NCI-H1436 treated with DMSO at 0.1 percent for 48 hours (cell line): ENCODE measurements around the gene ANKRD13D.

Experiments
- DNase-seq: peaks from one replicate; lab custom pipeline; 2025; lab: John Stamatoyannopoulos, UW

Gene ANKRD13D

DNA sequence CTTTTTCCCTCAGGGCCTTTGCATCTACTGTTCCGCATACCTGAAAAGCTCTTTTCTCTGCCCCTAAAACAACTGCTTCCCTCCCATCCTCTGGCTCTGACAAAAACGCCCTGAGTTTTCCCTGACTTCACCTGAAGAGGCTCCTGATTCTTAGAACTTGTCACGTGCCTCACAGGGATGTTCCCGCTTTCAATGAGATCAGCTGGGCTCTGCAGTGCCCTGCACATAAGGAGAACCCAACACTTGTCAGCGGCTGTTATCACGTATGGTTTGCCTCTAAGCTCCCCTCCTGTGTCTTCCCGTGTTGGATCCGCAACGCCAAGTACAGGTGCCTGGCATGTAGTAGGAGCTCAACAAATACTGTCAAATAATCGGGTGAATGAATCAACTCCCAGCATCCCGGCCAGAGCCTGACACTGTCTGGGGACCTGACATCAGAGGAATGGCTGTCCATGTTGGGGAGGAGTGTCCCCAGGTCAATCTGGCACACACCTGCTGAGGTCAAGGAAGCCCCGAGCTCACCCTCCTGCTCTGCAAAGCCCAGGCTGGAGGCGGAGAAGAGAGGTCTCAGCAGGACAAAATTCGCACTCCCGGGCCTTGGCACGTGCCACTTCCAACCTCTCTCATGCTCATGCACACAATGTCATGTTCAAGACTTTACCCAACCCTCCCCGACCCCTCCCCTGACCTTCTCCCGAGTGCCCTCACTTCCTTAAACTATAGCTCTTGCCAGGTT lies 27.0 kb upstream of the ANKRD13D start:
- no peak for DNase-seq

DNA sequence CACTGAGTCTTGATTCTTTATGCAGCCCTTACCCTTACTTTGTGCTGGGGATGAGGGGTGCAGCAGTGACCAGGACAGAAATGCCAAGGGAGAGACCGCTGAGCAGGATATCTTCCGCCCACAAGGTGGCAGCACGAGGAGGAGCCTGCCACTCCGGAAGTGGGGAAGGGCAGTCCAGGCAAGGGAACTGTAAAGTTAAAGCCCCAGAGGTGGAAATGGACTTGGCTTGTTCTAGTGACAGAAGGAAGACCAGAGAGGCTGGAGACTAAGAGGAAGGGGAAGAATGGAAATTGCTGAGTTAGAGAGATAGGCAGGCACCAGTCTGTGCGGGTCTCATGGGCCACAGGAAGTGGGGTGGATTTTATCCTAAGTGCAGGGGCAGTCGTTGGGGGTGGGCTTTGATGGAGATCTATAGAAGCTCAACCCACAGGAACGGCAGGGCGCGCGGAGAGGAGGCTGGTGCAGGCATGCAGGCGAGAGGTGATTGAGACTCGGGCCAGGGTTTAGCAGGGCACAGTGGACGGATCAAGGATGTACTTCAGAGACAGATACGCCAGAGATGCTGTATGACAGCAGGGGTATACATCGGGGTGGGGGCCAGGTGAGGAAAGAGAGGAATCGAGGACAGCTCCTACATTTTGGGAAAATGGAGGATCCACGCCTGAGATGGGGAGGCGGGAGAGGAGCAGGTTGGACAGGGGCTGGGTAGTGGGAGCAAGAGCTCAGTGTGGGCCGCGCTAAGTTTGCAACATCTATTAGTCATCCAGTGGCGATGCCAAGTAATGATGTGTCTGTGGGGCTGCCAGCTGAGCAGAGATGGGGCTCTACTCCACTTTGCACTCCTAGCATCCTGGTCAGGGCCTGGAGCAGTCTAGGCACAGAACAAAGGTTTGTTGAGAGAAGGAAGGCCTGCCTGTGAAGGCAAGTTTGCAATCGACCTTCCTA lies 26.1 kb upstream of the ANKRD13D start:
- no peak for DNase-seq

DNA sequence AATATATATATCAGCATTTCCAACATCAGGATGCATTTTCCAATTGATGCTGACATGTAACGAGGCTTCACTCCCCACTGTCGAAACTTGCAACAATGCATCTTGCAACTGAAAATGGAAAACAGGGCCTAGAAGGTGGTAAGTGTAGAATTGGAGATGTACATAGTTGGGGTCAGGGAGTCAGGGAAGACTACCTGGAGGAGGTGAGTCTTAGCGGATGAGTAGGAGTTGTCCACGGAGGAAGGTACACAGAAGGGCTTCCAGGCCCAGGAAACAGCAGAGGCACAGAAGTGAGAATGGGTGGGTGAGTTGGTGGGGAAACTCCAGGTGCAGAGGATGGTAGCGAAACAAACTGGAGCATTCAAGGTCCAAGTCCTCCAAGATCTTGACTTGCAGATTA lies 24.8 kb upstream of the ANKRD13D start:
- no peak for DNase-seq

DNA sequence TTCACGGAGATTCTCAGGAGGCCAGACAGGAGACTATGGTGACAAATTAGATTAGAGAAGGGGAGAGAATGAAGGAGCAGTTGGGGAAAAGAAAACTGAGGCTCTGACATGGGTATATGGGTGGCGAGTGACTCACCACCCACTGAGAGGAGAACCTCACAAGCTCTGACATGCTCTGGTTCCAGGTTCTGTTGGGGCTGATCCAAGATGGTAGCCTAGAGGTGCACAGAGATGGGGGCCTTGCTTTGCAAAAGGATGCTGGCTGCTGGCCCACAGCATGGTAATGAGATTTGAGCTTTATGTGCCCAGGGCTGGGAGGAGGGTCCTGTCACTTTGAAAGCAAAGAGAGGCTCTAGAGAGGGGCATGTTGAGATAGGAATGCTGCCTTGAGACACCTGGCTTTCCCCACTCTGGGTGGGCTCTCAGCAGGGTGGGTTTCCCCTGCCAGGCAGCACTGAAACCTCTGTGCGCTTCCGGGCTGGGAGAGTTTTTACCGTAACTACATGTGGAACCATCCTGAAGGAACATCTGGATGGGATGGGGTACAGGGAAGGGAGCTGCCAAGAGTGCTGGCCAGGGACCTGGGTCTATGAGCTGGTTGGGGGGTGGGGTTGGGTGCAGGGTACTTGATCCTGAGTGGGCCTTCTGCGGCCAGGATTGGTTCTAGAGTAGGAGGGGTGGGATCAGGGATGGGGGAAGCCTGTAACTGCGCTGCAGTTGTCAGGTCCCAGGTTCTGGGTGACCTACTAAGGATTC lies 24.0 kb upstream of the ANKRD13D start:
- no peak for DNase-seq

DNA sequence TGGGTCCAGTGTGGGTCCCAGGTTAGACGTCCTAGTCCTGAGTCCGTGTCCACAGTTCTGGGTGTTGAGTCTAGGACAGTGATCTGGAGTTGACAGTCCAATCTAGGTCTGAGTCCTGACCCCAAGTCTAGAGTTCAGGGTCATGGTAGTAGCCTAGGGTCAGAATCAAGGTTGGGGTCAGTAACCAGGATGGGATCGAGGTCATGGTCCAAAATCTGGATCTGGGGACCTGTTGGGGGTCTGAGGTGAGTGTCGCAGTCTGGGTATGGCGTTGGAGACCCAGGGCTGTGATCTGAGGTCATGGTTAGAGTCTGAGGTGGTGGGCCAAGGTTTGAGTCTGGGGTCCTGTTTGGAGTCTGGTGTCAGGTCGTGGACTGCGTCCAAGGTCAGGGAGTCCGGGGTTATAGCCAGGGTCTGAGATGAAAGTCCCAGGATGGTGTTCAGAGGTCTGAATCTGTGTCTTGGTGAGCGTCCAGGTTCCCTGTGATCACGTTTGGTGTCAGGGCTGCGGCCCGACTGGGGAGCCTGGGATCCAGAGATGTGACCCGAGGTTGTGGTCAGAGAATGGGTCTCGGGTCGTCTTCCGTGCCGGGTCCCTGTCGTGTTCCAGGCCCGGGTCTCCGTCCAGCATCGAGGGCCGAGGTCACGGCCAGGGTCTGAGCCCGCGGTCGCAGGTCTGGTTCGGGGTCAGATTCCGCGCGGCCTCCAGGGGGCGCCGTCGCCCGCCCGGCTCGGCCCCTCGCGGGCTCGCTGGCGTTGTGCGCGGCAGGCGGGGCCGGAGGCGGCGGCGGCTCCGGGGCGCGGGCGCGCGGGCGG lies 23.3 kb upstream of the ANKRD13D start:
- DNase-seq = no peak

DNA sequence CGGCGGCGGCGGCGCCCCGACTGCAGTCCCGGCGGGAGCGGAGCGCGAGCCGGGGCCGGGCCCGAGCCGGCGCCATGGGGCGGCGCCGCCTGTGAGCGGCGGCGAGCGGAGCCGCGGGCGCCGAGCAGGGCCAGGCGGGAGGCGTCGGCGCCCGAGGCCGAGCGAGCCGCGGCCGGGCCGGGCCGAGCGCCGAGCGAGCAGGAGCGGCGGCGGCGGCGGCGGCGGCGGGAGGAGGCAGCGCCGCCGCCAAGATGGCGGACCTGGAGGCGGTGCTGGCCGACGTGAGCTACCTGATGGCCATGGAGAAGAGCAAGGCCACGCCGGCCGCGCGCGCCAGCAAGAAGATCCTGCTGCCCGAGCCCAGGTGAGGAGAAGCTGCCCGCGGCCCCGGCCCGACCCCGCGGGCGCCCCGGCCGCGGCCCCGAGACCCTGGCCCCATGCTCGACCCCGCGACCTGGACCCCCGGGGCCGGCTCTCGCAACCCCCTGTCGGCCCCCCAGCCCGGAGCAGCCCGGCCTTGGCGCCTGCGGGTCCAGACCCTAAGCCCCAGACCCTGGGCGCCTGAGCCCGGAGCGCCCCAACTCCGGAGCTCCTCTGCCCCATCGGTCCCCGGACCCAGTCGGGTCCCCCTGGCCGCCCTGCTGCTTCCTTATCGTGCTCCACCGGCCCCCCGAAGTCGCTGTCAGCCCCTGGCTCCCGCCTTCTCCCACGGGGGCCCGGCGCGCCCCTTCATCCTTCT lies 22.5 kb upstream of the ANKRD13D start, which contains the start of gene GRK2:
Gene GRK2, plus strand, starts transcription at position 25 of the 739 bp plus-strand sequence. Its CDS starts 227 bp downstream, at position 252.
- no peak for DNase-seq

DNA sequence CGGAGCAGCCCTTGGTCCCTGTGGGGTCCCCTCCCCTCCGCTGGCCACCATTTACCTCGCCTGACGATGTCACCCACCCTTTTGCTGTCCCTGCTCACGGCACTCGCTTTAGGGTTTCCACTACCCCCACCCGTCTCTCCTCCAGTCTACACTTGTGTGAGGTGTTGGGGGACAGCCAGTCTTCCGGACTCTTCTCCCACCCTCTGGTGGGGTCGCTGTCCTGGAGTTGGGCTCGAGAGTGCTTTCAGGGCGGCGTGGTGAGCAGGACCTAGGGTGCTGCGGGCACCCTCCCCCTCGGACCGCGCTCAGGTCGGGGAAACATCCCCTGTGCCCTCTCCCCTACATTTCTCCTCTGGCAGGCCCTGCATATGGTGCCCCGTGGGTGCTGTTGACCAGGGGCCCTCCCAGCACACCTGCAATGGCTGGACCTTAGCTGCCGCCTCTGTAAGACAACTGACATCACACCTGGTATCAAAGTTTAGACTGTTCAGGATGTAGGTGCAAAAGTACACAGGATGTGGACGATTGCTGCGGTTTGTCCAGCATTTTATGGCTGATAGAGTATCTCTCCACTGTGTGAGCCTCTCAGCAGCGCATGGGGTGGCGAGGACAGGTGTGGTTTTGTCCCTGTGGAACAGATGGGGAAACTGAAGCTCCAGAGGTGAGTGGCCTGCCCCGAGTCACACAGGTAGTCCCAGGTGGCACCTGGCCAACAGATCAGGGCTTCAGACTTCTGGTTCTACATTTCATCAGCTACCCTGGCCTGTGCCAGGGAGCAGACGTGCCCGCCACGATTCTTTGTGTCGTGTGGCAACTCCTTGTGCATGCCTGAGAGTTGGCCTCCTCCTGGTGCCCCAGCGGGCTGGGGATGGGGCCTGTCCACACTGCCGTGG lies 21.7 kb upstream of the ANKRD13D start:
- no peak for DNase-seq

DNA sequence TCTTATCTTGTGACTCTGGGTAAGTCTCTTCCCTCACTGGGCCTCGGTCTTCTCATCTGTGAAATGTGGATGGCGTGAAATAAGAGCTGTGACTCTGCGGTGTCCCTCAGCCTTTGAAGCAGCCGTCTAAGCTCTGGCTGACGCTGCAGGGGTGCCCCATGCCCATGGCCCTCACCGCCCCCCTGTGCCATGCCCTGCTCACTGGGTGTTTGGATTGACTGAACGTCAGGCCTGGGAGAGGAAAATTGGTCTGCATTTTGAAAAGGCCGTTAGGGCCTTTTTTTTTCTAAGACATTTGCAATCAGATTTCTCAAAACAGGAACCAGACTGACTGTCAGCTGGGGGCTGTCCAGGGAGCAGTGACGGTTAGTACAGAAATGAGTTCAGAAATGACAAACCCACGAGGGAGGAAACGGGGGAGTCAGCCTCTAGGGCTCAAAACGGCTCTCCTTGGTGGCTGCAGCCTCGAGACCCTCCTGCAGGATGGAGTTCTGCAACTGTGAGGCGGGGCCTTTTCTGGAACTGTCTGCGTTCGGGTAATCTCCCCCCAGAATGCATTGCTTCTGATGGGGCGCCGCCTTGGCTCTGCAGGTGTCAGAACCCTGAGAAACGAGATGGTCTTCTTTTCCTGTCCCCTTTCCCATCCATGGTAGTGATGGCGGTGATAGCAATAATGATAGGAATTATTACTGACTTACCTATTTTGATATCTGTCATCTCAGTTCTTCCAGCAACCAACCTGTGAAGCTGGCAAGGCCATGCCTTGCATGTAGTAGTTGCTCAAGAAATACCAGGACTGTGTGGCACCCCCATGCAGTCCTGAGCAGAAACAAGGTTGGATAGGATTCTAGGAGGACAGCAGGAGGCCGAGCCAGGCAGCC lies 20.8 kb upstream of the ANKRD13D start:
- no peak for DNase-seq

DNA sequence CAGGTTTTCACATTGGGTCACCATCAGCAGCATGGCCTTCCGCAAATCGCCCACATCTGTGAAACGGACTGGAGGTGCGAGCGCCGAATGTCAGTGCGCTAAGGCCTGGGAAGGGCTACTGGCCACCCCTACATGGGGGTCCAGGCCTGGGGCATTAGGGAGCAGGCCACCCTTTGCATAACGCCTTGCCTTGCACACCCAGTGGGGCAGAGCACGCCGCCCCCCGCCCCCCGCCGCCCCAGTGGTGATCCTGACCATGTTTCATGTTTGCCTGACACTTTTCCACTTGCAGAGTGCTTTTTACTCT lies 20.2 kb upstream of the ANKRD13D start:
- no peak for DNase-seq

DNA sequence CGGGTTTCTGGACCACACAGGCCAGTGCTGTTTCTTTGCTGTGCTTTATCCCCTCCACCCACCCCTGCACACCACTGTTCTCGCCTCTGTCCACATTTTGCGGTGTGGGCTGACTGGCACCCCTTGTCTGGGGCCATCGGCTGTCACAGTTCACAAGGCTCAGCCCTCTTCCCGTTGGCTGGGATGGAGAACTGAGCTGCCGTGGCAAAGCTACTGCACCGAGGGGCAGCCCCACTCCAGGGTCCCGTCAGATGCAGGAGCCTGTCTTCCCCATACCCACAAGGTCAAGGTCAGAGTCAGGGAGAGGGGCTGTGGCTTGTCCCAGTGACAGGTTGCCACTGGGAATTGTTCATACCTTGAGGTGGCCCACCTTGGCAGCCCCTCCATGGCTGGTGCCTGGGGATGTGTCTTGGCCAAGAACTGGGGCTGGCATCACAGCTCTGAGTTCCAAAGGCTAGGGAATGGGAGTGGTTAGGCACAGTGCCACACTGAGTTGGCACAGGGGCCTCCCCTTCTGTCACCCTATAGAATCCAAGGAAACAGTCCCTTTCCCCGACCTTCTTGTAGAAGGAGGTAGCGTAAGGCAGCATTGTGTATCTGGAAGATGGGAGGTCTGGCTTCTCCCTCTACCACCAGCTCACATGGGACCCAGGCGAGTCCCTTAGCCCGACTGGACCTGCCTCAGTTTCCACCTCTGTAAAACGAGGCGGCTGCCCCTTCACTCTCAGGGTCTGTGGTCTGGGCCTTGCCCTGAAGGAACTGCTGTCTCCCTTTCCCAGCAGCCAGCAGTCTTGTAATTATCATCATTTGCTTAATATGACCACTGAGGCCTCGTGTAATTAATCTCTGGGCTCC lies 19.5 kb upstream of the ANKRD13D start:
- no peak for DNase-seq

DNA sequence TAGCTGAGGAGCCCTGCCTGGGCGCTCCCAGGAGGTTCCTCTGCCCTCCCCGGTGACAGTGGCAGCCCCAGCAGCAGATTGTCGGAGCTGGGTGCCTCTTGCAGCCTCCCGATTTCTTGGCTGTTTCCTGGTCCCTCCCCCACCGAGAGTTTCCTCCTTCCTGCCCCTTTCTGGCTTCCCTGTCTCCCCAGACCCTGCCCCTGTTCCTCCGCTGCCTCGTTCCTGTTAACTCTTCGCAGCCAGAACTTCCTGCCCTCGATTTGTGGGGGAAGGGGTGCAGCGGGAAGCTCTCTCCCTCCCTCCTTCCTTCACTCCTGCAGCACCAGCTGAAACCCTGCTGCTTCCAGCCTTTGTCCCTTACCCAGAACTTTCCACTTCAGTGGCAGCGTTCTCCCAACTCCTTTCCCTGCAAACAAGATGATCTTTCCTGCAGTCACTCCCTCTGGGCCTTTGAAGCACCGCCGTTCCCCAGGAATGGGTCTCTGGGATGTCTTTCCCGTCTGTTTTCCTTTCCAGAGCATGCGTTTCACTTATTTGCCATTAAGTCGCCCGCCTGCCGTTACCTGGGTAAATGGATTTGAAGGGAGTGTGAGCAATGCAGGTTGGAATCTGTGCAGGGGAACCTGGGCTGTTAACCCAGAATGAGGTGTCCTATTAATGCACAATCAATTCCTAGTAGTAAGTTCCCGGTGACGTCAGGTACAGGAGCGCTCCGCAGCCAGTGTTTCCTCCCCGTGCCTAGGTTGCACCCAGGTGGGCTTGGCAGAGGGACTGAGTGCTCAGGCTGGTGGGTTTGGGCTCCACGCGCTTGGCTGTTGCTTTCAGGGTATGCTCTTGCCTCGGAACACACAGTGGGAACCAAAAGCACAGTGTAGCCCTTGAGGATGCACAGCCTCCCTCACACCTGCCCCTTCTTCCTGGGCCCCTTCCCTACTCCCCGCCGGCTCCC lies 18.6 kb upstream of the ANKRD13D start:
- no peak for DNase-seq

DNA sequence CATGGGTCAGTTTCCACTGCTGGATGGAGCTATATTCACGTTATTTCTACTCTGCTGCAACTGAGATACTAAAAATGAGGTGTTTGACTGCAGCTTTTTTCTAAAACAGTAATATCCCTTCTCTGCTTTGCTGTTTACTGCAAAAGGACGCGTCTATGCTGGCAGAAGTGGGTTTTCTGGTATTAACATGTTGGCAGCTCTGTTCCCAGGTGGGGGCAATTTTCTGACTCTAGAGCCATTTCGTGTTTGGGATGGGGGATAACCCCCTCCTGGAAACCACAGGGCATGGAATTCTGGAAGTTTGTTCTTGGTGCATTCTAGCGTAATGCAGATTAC lies 17.9 kb upstream of the ANKRD13D start:
- DNase-seq = no peak

DNA sequence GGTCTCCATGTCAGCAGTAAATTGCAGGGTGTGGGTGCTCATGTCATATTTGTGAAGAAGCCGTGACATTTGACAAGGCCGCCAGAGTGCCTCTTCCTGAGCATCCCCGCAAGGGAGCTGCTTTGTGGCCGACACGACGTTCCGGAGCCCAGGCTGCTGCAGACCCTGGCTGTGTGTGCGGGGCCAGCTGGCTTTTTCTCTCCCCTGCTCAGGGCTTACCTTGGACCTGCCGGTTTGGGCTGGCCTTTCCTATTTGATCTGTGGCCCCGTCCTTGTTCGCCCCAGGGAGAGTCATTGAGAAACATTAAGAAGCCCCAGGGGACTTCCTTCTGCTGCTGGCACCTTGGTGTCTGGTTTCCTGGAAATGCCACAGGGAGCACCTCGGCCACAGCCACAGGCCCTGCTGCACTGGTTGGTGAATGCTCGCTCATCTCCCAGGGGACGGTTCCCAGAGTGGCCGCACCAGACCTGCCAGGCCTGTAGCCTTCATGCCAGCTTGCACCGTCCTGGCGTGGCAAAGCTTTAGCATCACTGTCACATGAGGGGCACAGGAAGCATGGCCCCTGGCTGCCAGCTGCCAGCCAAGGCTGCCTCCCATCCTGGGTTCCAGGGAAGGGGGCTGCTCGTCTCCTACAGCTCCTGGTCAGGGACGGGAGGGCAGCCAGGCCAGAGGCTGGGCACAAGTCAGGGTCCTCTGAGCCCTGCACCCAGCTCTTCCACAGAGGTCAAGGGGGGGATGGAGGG lies 17.4 kb upstream of the ANKRD13D start:
- DNase-seq = no peak

DNA sequence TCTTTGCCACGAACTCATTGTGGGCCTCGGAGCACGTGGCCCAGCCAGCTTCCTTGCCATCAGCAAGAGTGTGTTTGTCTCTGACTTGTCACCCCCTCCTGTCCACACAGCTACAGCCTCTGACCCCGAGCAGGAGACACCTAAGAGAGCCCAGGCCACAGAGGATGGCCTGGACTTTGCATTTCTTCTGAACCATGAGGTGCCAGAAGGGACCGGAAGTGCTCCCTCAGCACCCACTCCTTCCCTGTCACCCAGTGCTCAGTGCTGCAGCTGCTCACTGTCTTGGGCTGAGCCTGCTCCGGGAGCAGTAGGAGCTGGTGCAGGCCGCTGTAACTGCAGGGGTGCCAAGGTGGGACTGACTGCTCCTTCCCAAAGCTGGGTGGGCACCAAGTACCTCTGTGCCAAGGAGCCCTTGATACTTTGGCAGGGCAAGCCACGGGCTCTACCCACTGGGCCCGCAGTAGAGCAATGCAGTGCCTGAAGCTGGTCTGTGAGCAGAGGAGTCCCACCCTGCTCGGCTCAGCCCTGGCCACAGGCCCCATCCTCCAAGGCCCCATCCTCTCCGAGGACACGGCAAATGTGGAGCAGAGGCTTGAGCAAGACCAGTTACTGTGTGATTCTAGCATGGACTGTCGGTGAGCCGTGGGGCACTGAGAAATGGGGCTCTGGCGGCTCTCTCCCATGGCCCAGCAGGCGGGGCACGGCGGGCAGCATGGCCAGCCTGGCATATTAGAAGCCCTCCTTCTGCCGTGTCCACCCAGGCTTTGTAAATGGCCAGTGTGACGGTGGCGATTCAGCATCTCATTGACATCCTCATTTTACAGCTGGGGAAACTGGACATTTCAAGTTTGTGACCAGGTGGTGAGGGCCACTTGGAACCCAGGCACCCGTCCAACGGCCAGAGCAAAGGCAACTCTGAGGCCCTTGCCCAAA lies 16.5 kb upstream of the ANKRD13D start:
- DNase-seq = no peak
